ENCODE data around the gene GIPC3.

DNA sequence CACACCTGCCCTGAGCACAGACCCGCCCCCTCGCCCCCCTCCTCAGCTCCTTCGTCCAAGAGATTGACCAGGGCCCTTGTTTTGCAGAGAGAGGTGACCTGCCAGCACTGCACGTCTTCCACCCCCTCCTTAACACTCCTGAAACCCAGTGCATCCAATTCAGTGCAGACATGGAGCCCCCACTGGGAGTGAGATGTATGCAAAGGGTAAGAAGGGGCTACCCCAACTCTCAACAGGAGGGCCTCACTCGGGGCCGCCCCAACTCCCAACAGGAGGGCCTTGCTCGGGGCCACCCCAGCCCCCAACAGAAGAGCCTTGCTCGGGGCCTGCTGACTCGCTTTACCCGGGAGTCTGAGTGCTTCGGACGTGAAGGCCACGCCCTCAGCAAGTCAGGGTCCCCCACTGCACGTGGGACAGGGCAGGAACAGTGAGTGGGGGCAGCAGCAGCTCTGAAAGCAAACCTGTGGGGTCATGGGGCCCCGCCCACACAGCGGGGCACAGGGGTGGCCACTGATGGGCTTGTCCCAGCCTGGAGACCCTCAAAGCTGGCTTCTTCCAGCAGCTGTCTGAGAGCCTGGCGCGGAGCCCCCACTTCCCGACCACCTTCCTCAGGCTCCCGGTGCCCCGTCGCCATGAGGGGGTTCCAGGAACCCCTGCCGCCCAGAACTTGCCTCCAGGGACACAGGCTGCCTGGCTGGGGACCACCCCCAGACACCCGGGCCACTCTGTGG, 35.7 kb downstream of the GIPC3 start:
- TF ChIP-seq CTCF (IDR thresholded peaks at IDR 0.05) (no peak), POLR2A (IDR thresholded peaks at IDR 0.05) (no peak)

Measured in body of pancreas (tissue), 4 donors.